Gastroesophageal sphincter (tissue), 4 donors: Measurements from ENCODE around the gene CWF19L1. TPM values are rescaled to one million over a fixed set of nuclear protein-coding genes. Genes with fewer than 3 reads are reported as not detected.
A peak's percentile ranks its signal among the peaks of the same experiment; 100 is the strongest.

Source experiments
- ATAC-seq: fragments of 150-250 bp; one replicate; pipeline ENCODE4 v1.9.1; 2016; ENCODE audit warnings: mild to moderate bottlenecking, moderate library complexity
- H3K27ac ChIP-seq, 4 donors: fragments of 200-600 bp; sonication (generic) in 3 of 4; 1 replicate in 3 of 4; 2 replicates in 1 of 4; pipeline ENCODE4 v1.5.1; 2016 to 2019
- H3K27me3 ChIP-seq: fragments of 200-600 bp; sonication (generic); one replicate; pipeline ENCODE4 v1.5.1; 2019
- H3K36me3 ChIP-seq, 2 donors: fragments of 200-600 bp; sonication (generic); one replicate each; pipeline ENCODE4 v1.5.1; 2019; ENCODE audit warnings: control low read depth in 1 of 2
- H3K4me1 ChIP-seq, 3 donors: fragments of 200-600 bp; sonication (generic); 1 replicate in 2 of 3; 2 replicates in 1 of 3; pipeline ENCODE4 v1.5.1; 2016 to 2019; ENCODE audit warnings: control low read depth in 2 of 3
- H3K4me3 ChIP-seq, 2 donors: fragments of 200-600 bp; sonication (generic); one replicate each; pipeline ENCODE4 v1.5.1; 2019; ENCODE audit warnings: mild to moderate bottlenecking in 1 of 2, moderate library complexity in 1 of 2
- H3K9me3 ChIP-seq, 3 donors: fragments of 200-600 bp; sonication (generic); one replicate each; pipeline ENCODE4 v1.5.1; 2017 to 2019; ENCODE audit warnings: control low read depth in 2 of 3
- EP300 ChIP-seq: sonication (generic); formaldehyde crosslinking; IDR thresholded peaks from one replicate; pipeline ENCODE4 v1.6.1; 2017; ENCODE audit warnings: antibody characterized with exemption, mild to moderate bottlenecking
- POLR2A ChIP-seq, 2 donors: fragments of 450-650 bp; IDR thresholded peaks; one replicate each; pipeline ENCODE4 v1.6.1; 2017; ENCODE audit warnings: antibody characterized with exemption in 2 of 2, mild to moderate bottlenecking in 2 of 2, moderate library complexity in 1 of 2
- POLR2AphosphoS5 ChIP-seq: sonication (generic); formaldehyde crosslinking; IDR thresholded peaks from one replicate; pipeline ENCODE4 v1.6.1; 2017; ENCODE audit warnings: antibody characterized with exemption
- WGBS, 2 donors: methylation state at CpG; one replicate each; pipeline ENCODE4 v1.1.5; 2018; ENCODE audit warnings: low coverage in 1 of 2; 5-methylcytosine and 5-hydroxymethylcytosine counted together
- small RNA-seq, 4 donors: library from RNA; depleted of rRNA; stranded (forward); fragments of <200 nt; gene quantifications; one replicate each; pipeline ENCODE3, GENCODE V24; 2016
- total RNA-seq, 4 donors: library from RNA; depleted of rRNA; stranded (reverse); fragments of >200 nt; gene quantifications; one replicate each; pipeline ENCODE4 v1.1.0, GENCODE V29; 2016
- TF ChIP-seq, protein P1 (sequence below), 4 experiments: fragments of 200-600 bp in 2 of 4; fragments of 450-650 bp in 2 of 4; sonication (generic) in 1 of 4; IDR thresholded peaks; one replicate each; pipeline ENCODE4 v1.5.1; 2017 to 2019; ENCODE audit warnings: antibody characterized with exemption in 4 of 4, mild to moderate bottlenecking in 2 of 4, moderate library complexity in 2 of 4

The CWF19L1 gene
- total RNA-seq, 4 donors from 2014 or later, result 9.3 to 20.7 (median 15.8) TPM

DNA sequence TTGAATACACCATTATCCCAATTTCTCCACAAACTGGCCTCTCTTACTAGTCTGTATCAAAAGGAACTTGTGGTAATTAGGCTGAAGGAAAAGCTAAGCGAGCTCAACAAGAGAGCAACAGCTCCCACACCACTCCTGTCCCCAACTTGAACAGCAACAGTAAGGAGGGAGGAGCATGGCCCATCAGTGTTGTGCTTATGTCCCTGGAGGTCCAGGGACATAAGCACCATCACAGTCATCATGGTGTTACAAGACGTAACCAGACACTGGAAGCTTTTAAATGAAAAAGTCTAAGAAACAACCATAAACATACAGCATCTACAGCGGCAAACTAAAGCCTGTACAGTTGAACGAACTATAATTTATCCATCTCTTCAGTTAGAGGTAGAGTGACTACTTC lies 82.6 kb downstream of the CWF19L1 start:
- Histone ChIP-seq H3K27me3 (no peaks in the 10 kb centered on the region), H3K9me3 (no peaks in the 10 kb centered on the region), H3K27ac (peak overlapping the region; percentile 63 to 91 (median 86)), H3K4me1 (peaks cover 4 to 38% (median 9%) of the 10 kb centered on the region in 3 donors), H3K36me3 (peaks cover 0 to 38% of the 10 kb centered on the region in 2 donors), H3K4me3 (peak overlapping the region; percentile 79 to 83)
- no peak for ATAC-seq
- whole genome bisulfite sequencing, 2 donors, result 0 to 8% methylated on average over 3 to 4 of the region's 4 CpGs
- TF ChIP-seq POLR2A (IDR thresholded peaks at IDR 0.05), result no peak
- no peak for TF ChIP-seq POLR2AphosphoS5
- TF ChIP-seq, protein P1, sequence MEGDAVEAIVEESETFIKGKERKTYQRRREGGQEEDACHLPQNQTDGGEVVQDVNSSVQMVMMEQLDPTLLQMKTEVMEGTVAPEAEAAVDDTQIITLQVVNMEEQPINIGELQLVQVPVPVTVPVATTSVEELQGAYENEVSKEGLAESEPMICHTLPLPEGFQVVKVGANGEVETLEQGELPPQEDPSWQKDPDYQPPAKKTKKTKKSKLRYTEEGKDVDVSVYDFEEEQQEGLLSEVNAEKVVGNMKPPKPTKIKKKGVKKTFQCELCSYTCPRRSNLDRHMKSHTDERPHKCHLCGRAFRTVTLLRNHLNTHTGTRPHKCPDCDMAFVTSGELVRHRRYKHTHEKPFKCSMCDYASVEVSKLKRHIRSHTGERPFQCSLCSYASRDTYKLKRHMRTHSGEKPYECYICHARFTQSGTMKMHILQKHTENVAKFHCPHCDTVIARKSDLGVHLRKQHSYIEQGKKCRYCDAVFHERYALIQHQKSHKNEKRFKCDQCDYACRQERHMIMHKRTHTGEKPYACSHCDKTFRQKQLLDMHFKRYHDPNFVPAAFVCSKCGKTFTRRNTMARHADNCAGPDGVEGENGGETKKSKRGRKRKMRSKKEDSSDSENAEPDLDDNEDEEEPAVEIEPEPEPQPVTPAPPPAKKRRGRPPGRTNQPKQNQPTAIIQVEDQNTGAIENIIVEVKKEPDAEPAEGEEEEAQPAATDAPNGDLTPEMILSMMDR (IDR thresholded peaks at IDR 0.05), result no peak
- no peak for TF ChIP-seq EP300

DNA sequence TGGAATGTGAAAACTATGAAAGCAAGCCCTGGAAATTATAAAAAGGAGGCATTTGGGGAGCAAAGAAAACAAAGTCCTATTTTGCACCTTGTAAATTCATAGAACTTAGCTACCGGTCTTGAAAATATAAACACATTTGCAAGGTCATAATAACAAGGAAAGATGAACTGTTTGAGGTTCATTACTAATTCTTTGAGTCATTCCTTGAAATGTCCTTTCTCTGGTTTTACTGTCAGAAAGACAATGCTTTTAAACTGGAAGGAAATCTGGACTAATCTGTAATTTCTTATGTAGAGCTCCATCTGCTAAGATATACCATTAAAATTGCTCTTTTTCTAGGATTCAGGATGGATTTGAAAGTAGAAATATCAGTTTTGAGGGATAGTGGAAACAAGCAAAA lies 83.0 kb downstream of the CWF19L1 start:
- peak overlapping the region in 2 of 4 donors; percentile 85 to 88 for H3K27ac ChIP-seq
- H3K36me3 ChIP-seq, result peaks cover 0 to 38% of the 10 kb centered on the region in 2 donors
- H3K4me1 ChIP-seq, result peaks cover 4 to 38% (median 9%) of the 10 kb centered on the region in 3 donors
- no peaks in the 10 kb centered on the region for H3K27me3 ChIP-seq
- H3K4me3 ChIP-seq, result peak overlapping the region in 1 of 2 donors; percentile 83
- TF ChIP-seq POLR2AphosphoS5 (no peak), EP300 (no peak), POLR2A (IDR thresholded peaks at IDR 0.05) (no peak)
- TF ChIP-seq, protein P1 (IDR thresholded peaks at IDR 0.05), result no peak
- no peak for ATAC-seq
- H3K9me3 ChIP-seq, result no peaks in the 10 kb centered on the region
- WGBS, 2 donors, result 18 to 30% methylated on average over 1 of the region's 1 CpG

DNA sequence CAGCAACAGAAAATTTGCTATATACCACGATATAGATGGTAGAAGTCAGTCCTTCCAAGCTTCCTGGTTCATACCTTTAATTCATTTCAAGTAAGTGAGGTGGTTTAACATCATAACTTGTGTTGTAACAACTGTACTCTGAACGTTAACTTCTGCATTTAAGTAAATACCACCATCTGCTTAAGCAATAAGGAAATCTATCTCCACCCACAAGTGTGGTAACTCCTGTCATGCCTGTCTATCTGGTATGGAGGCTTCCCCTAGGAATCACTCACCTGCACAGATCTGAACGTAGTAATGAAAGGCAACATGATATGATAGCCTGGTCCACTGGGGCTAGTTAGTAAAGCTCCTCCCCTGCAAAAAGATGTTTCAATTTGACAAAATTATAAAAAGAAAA lies 84.0 kb downstream of the CWF19L1 start:
- no peak overlapping the region for H3K27ac ChIP-seq
- TF ChIP-seq POLR2A (IDR thresholded peaks at IDR 0.05) (no peak), EP300 (no peak), POLR2AphosphoS5 (no peak)
- TF ChIP-seq, protein P1 (IDR thresholded peaks at IDR 0.05), result no peak
- 60 to 62% methylated on average over 3 of the region's 3 CpGs for WGBS, 2 donors
- no peaks in the 10 kb centered on the region for H3K9me3 ChIP-seq
- no peak for ATAC-seq
- peaks cover 4 to 37% (median 9%) of the 10 kb centered on the region in 3 donors for H3K4me1 ChIP-seq
- peaks cover 0 to 38% of the 10 kb centered on the region in 2 donors for H3K36me3 ChIP-seq
- no peak overlapping the region for H3K4me3 ChIP-seq
- H3K27me3 ChIP-seq, result no peaks in the 10 kb centered on the region

DNA sequence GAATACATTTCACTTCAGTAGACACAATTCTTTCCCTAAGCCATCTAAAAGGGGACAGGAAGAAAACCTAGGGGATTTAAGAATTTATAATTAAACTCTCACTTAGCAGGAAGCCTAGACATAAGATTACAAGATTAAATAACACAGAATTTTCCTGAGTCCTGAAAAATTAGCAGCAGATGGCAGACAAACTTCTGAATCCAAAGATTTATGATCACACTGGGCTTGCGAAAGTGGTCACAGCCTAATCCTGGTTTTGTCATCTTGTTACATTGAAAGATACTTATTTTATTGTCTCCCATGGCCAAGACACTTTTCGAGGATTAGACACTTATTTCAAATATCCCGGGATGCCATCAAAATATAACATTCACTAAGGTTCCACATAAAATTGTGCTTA lies 84.5 kb downstream of the CWF19L1 start:
- H3K4me1 ChIP-seq, result peaks cover 4 to 32% (median 9%) of the 10 kb centered on the region in 3 donors

More for the DNA sequence above, 84.5 kb downstream of the CWF19L1 start:
- H3K27ac ChIP-seq, result no peak overlapping the region
- ATAC-seq, result no peak
- no peaks in the 10 kb centered on the region for H3K27me3 ChIP-seq
- H3K36me3 ChIP-seq, result peaks cover 0 to 41% of the 10 kb centered on the region in 2 donors
- WGBS, 2 donors, result 73 to 94% methylated on average over 3 of the region's 3 CpGs
- no peak overlapping the region for H3K4me3 ChIP-seq
- H3K9me3 ChIP-seq, result no peaks in the 10 kb centered on the region
- TF ChIP-seq POLR2AphosphoS5, result no peak
- TF ChIP-seq, protein P1 (IDR thresholded peaks at IDR 0.05), result no peak
- TF ChIP-seq EP300, result no peak
- no peak for TF ChIP-seq POLR2A (IDR thresholded peaks at IDR 0.05)

Small RNA genes lying within 50 kb of the gene (small RNA-seq; reads per million reads assigned to genes)
- gene RNU6-422P (0 reads per million in 4 donors), gene SNORA12 (28.8 to 70.2 (median 44.5) reads per million in 4 donors)

Other genes starting within 250 kb of the CWF19L1 start
- gene CPN1, start 185.8 kb downstream of the CWF19L1 start, total RNA-seq, result not detected
- gene ERLIN1, start 81.6 kb downstream of the CWF19L1 start, total RNA-seq, result 10 to 100 TPM in 3 of 4 donors, 1 to 10 TPM in 1; 5.9 to 20.5 (median 12.4) TPM
- 10 to 100 TPM; 18.3 to 33.8 (median 25.4) TPM for gene CHUK, start 38.0 kb downstream of the CWF19L1 start, total RNA-seq
- 10 to 100 TPM; 13.8 to 29.6 (median 19.3) TPM for gene BLOC1S2, start 19.0 kb upstream of the CWF19L1 start, total RNA-seq
- gene PKD2L1, start 62.6 kb upstream of the CWF19L1 start, total RNA-seq, result not detected
- 10 to 100 TPM in 3 of 4 donors, 1 to 10 TPM in 1; 9.1 to 25.2 (median 14.0) TPM for gene SCD, start 79.6 kb upstream of the CWF19L1 start, total RNA-seq
- not detected for gene WNT8B, start 195.4 kb upstream of the CWF19L1 start, total RNA-seq